Measurements from ENCODE around the gene XXYLT1. TPM values are rescaled to one million over a fixed set of nuclear protein-coding genes. Genes with fewer than 3 reads are reported as not detected.
A peak's percentile ranks its signal among the peaks of the same experiment; 100 is the strongest.

The XXYLT1 gene
- total and polyA plus RNA-seq, 9 of the 15 experiments (the other 6 are each of a cell fraction or from before 2014, with no cell fraction given), result 1.9 to 18.9 (median 15.0) TPM

GRCh38 chr3:195159117-195159813, 111.7 kb downstream of the XXYLT1 start (continued):
- TF ChIP-seq TSHZ1 (CRISPR knock-in tag; IDR thresholded peaks at IDR 0.05) (no peak), NCOA1 (IDR thresholded peaks at IDR 0.05; ENCODE audit: low read depth) (no peak), CBX1 (IDR thresholded peaks at IDR 0.05; ENCODE audit: low read depth) (peak; percentile 62; the same call in 1 of the 2 replicates), MCM3 (IDR thresholded peaks at IDR 0.05) (no peak), ZBTB49 (CRISPR knock-in tag; IDR thresholded peaks at IDR 0.05; ENCODE audit: borderline replicate concordance) (no peak), PHTF2 (CRISPR knock-in tag; IDR thresholded peaks at IDR 0.05) (no peak), THRA (IDR thresholded peaks at IDR 0.05) (no peak)

Measured in K562 (cell line).